Spleen (tissue), 11 donors: ENCODE results near the gene BRAT1. TPM values are rescaled to one million over a fixed set of nuclear protein-coding genes. Genes with fewer than 3 reads are reported as not detected.

Experiments
- DNase-seq: peaks from one replicate; pipeline ENCODE4 v3.0.0-alpha.2; 2020
- H3K27ac ChIP-seq, 8 donors: fragments of 200-600 bp; sonication (generic) in 7 of 8; 1 replicate in 4 of 8; 2 replicates in 4 of 8; pipeline versions ENCODE4 v1.5.0 to v1.8.0; 2016 to 2021; ENCODE audit warnings: inconsistent platforms in 4 of 8, mild to moderate bottlenecking in 4 of 8, moderate library complexity in 1 of 8
- H3K27me3 ChIP-seq, 7 donors: fragments of 200-600 bp; sonication (generic) in 6 of 7; replicated peaks in 1 of 7; 1 replicate in 4 of 7; 2 replicates in 3 of 7; pipeline versions ENCODE4 v1.5.0 to v1.8.0; 2016 to 2021; ENCODE audit warnings: inconsistent platforms in 3 of 7, mild to moderate bottlenecking in 1 of 7
- H3K36me3 ChIP-seq, 6 donors: fragments of 200-600 bp; sonication (generic) in 5 of 6; 1 replicate in 4 of 6; 2 replicates in 2 of 6; pipeline versions ENCODE4 v1.5.0 to v1.8.0; 2016 to 2021; ENCODE audit warnings: inconsistent platforms in 2 of 6
- H3K4me1 ChIP-seq, 6 donors: fragments of 200-600 bp; sonication (generic) in 5 of 6; 1 replicate in 3 of 6; 2 replicates in 3 of 6; pipeline versions ENCODE4 v1.5.0 to v1.8.0; 2016 to 2021; ENCODE audit warnings: inconsistent platforms in 3 of 6
- H3K4me3 ChIP-seq, 8 donors: fragments of 200-600 bp; sonication (generic) in 7 of 8; 1 replicate in 4 of 8; 2 replicates in 4 of 8; pipeline versions ENCODE4 v1.5.0 to v1.8.0; 2016 to 2021; ENCODE audit warnings: inconsistent platforms in 4 of 8, mild to moderate bottlenecking in 4 of 8, moderate library complexity in 2 of 8
- H3K9me3 ChIP-seq, 8 donors: fragments of 200-600 bp; sonication (generic) in 7 of 8; 1 replicate in 4 of 8; 2 replicates in 4 of 8; pipeline versions ENCODE4 v1.5.0 to v1.8.0; 2016 to 2021; ENCODE audit warnings: inconsistent platforms in 4 of 8
- POLR2A ChIP-seq, 3 donors: fragments of 450-650 bp; IDR thresholded peaks; one replicate each; pipeline ENCODE4 v1.5.1; 2017; ENCODE audit warnings: antibody characterized with exemption in 3 of 3, mild to moderate bottlenecking in 1 of 3
- POLR2AphosphoS5 ChIP-seq, 3 donors: sonication (generic); formaldehyde crosslinking; IDR thresholded peaks; one replicate each; pipeline ENCODE4 v1.5.1; 2017; ENCODE audit warnings: antibody characterized with exemption in 3 of 3
- WGBS, 5 donors: extraction: QIAGEN DNeasy Blood & Tissue Kit in 3 of 5; methylation state at CpG; one replicate each; pipeline versions ENCODE4 v1.1.5 to v1.1.7; 2013 to 2018; 5-methylcytosine and 5-hydroxymethylcytosine counted together
- intact Hi-C: fragments of 100-400 bp; cut with DNase I; formaldehyde crosslinking; loops from one replicate; pipeline ENCODE4 v1.15.0; 2023; ENCODE audit warnings: low total_unique reads
- polyA plus RNA-seq, 3 donors: library from polyadenylated mRNA; stranded (reverse); fragments of 200-250 nt; gene quantifications; one replicate each; pipeline ENCODE4 v1.2.1, GENCODE V29; 2013
- total RNA-seq, 7 donors: library from RNA; depleted of rRNA in 3 of 7; stranded (reverse); fragments of >200 nt in 3 of 7; fragmentation: NEBNext Ultra II Directional in 4 of 7; extraction: Animal tissue kit (Norgen Biotek cat#: 25700) in 4 of 7; gene quantifications; one replicate each; pipeline versions ENCODE4 v1.1.0 to v1.2.1, GENCODE V29; 2016 to 2021
- TF ChIP-seq, protein P1 (sequence below), 11 experiments: fragments of 200-600 bp in 7 of 11; fragments of 450-650 bp in 4 of 11; sonication (generic) in 4 of 11; IDR thresholded peaks in 8 of 11; conservative IDR thresholded peaks in 3 of 11; 1 replicate in 7 of 11; 2 replicates in 4 of 11; pipeline versions ENCODE4 v1.4.0 to v1.8.0; 2016 to 2021; ENCODE audit warnings: antibody characterized with exemption in 11 of 11, inconsistent platforms in 4 of 11, mild to moderate bottlenecking in 1 of 11
- donor health status: healthy with polysubstance abuse.
- donor health status: DM: no; HTN: no; CAD: no; lungs with moderate emphysema.
- donor health status: DM: no; HTN: no; CAD: no.
- donor health status: Bipolar disorder and iron deficiency.
- donor health status: healthy.
- donor health status: DM: no; HTN: no; CAD: no.
- donor health status: DM: yes; HTN: yes; CAD: no.

The BRAT1 gene
- total and polyA plus RNA-seq, 10 donors, result 25.3 to 50.9 (median 33.4) TPM

DNA sequence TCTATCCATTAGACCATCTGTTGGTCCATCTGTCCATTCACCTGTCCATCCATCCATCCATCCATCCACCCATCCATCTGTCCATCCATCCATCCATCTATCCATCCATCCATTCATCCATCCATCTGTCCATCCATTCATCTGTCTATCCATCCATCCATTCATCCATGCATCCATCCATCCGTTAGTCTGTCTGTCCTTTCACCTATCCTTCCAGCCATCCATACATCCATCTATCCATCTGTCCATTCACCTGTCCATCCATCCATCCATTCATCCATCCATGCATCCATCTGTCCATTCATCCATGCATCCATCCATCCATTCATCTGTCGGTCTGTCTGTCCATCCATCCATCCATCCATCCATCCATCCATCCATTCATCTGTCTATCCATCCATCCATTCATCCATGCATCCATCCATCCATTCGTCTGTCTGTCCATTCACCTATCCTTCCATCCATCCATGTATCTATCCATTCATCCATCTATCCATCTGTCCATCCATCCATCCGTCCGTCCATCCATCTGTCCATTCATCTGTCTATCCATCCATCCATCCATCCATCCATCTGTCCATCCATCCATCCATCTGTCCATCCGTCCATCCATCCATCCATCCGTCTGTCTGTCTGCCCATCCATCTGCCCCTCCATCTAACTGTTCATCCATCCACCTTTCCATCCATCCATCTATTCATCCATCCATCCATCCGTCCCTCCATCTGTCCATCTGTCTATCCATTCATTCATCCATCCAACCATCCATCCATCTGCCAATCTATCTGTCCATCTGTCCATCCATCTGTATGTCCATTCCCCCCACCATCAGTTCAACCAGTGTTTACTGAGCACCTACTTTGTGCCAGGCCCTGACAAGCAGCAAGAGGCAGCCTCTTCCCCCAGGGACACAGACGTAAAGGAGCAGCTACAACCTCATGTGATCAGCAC lies 40.6 kb downstream of the BRAT1 start:
- H3K4me1 ChIP-seq, result peaks cover 38 to 84% (median 59%) of the 10 kb centered on the region in 6 donors
- no peak overlapping the region for H3K4me3 ChIP-seq
- H3K36me3 ChIP-seq, result no peaks in the 10 kb centered on the region
- WGBS, 5 donors, result 76 to 96% (median 84%) methylated on average over 9 of the region's 9 CpGs
- no peaks in the 10 kb centered on the region for H3K9me3 ChIP-seq
- intact Hi-C loops, result no loop called here
- TF ChIP-seq POLR2A (IDR thresholded peaks at IDR 0.05), result no peak
- no peak for TF ChIP-seq POLR2AphosphoS5 (IDR thresholded peaks at IDR 0.05)
- TF ChIP-seq, protein P1, sequence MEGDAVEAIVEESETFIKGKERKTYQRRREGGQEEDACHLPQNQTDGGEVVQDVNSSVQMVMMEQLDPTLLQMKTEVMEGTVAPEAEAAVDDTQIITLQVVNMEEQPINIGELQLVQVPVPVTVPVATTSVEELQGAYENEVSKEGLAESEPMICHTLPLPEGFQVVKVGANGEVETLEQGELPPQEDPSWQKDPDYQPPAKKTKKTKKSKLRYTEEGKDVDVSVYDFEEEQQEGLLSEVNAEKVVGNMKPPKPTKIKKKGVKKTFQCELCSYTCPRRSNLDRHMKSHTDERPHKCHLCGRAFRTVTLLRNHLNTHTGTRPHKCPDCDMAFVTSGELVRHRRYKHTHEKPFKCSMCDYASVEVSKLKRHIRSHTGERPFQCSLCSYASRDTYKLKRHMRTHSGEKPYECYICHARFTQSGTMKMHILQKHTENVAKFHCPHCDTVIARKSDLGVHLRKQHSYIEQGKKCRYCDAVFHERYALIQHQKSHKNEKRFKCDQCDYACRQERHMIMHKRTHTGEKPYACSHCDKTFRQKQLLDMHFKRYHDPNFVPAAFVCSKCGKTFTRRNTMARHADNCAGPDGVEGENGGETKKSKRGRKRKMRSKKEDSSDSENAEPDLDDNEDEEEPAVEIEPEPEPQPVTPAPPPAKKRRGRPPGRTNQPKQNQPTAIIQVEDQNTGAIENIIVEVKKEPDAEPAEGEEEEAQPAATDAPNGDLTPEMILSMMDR (IDR thresholded peaks at IDR 0.05 in 8 of 11, conservative IDR thresholded peaks at IDR 0.05 in 3 of 11), result no peak
- H3K27ac ChIP-seq, result no peak overlapping the region
- peaks cover 0 to 10% (median 0%) of the 10 kb centered on the region in 7 donors for H3K27me3 ChIP-seq
- DNase-seq, result no peak

DNA sequence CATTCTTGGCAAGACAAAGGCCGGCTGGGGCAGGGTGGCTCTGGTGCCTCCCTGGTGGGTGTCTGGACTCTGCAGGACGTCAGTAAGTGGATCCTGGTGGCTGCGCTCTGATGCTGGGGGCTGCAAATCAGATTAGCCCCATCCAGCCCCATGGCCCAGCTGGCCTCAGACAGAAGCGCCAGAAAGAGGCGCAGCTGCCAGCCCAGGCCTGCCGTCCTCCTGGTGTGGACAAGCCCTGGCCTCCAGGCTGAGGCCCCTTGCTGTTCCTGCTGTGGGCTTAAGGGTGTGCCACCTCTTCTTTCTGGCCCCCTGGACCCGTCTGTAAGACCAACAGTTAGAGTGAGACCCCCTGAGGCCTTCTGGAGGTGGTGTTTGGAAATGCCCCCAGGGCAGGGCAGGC lies 41.6 kb downstream of the BRAT1 start:
- Histone ChIP-seq H3K36me3 (no peaks in the 10 kb centered on the region), H3K27me3 (peaks cover 0 to 5% (median 0%) of the 10 kb centered on the region in 7 donors), H3K4me3 (no peak overlapping the region), H3K4me1 (peaks cover 43 to 88% (median 63%) of the 10 kb centered on the region in 6 donors), H3K27ac (peak overlapping the region in 3 of 8 donors; percentile 15 to 97 (median 91)), H3K9me3 (no peaks in the 10 kb centered on the region)
- no peak for TF ChIP-seq POLR2A (IDR thresholded peaks at IDR 0.05)
- no peak for TF ChIP-seq POLR2AphosphoS5 (IDR thresholded peaks at IDR 0.05)
- TF ChIP-seq, protein P1 (IDR thresholded peaks at IDR 0.05 in 8 of 11, conservative IDR thresholded peaks at IDR 0.05 in 3 of 11), result no peak
- intact Hi-C loops, result no loop called here
- DNase-seq, result no peak
- WGBS, 5 donors, result 93 to 99% (median 94%) methylated on average over 3 to 7 of the region's 7 CpGs

DNA sequence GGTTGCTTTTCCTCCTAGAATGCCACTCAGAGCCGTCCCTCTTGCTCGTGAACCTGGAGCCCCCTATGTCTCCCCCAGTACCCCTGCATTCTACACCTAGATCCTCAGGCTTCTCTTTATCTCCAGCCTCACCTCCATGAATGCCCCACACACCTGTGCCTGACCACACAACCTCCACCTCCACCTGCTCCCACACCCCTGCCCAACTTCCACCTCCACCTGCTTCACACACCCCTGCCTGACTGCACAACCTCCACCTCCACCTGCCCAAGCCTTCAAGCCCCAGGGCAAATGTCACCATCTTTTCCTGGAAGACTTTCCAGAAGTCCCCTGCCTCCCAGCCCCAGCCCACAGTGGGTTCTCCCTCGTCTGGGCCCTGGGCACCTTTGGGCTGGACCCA lies 42.6 kb downstream of the BRAT1 start:
- 76 to 90% (median 86%) methylated on average over 3 of the region's 3 CpGs for WGBS, 5 donors
- no peak overlapping the region for H3K4me3 ChIP-seq
- no peak for TF ChIP-seq POLR2AphosphoS5 (IDR thresholded peaks at IDR 0.05)
- H3K36me3 ChIP-seq, result no peaks in the 10 kb centered on the region
- intact Hi-C loops, result no loop called here
- no peak for DNase-seq
- H3K9me3 ChIP-seq, result no peaks in the 10 kb centered on the region
- H3K27ac ChIP-seq, result peak overlapping the region; percentile 73 to 97 (median 90)
- H3K27me3 ChIP-seq, result no peaks in the 10 kb centered on the region
- H3K4me1 ChIP-seq, result peaks cover 49 to 88% (median 65%) of the 10 kb centered on the region in 6 donors

DNA sequence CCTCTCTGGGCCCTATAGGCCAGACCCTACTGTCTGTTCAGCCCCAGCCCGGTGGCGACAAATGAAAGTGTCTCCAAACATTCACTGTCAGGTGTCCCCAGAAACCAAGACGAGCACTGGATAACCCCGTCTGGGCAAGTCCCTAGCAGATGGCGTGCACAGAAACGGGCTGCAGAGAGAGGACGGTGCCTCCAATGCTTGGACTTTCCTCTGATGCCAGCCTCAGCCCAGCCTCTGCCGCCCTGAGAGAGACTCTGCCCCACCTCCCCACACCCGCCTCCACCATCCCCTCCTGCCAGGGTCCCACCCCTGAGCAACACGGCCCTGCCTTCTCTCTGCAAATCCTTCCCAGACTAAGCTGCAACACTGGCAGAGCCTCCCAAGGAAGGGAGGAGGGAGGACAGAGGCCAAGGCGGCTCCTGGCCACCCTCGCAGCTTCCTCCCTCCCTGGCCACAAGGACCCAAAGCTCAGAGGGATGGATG lies 43.1 kb downstream of the BRAT1 start:
- Histone ChIP-seq H3K36me3 (no peaks in the 10 kb centered on the region), H3K9me3 (no peaks in the 10 kb centered on the region), H3K4me1 (peaks cover 52 to 88% (median 68%) of the 10 kb centered on the region in 6 donors), H3K27ac (peak overlapping the region; percentile 73 to 97 (median 90)), H3K4me3 (peak overlapping the region in 1 of 8 donors; percentile 55), H3K27me3 (no peaks in the 10 kb centered on the region)
- DNase-seq, result no peak
- WGBS, 5 donors, result 38 to 47% (median 42%) methylated on average over 8 to 12 of the region's 12 CpGs
- intact Hi-C loops, result no loop called here
- no peak for TF ChIP-seq POLR2A (IDR thresholded peaks at IDR 0.05)
- TF ChIP-seq POLR2AphosphoS5 (IDR thresholded peaks at IDR 0.05), result peak in 1 of 3 donors; percentile 32

DNA sequence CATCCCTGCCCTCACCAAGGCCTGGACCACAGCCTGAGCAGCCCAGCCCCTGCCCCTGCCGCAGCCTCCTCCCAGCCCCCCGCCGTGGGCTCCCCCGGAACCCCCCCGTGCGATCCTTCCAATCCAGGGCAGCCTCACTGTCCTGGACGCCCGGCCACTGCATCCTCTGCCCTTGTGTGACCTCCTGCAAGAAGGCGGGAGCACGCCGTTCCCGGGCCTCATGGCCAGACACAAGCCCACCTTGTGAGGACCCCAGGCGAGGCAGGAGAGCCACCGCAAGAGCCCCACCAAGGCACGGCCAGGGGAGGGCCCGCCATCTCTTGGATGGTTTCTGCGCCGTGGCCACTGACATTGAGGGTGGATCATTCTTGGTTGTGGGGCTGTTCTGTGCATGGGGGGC lies 43.6 kb downstream of the BRAT1 start:
- peak overlapping the region in 2 of 8 donors; percentile 13 to 55 for H3K4me3 ChIP-seq
- peak overlapping the region; percentile 73 to 97 (median 90) for H3K27ac ChIP-seq
- intact Hi-C loops, result no loop called here
- TF ChIP-seq POLR2A (IDR thresholded peaks at IDR 0.05), result no peak
- TF ChIP-seq, protein P1 (IDR thresholded peaks at IDR 0.05 in 8 of 11, conservative IDR thresholded peaks at IDR 0.05 in 3 of 11), result no peak
- TF ChIP-seq POLR2AphosphoS5 (IDR thresholded peaks at IDR 0.05), result no peak
- WGBS, 5 donors, result 29 to 45% (median 30%) methylated on average over 4 to 18 of the region's 18 CpGs
- DNase-seq, result peak; percentile 88
- peaks cover 52 to 87% (median 67%) of the 10 kb centered on the region in 6 donors for H3K4me1 ChIP-seq
- H3K36me3 ChIP-seq, result no peaks in the 10 kb centered on the region
- no peaks in the 10 kb centered on the region for H3K9me3 ChIP-seq
- no peaks in the 10 kb centered on the region for H3K27me3 ChIP-seq
